HepG2 (cell line): ENCODE results near the gene IBA57. TPM values are rescaled to one million over a fixed set of nuclear protein-coding genes. Genes with fewer than 3 reads are reported as not detected.

ENCODE experiments used
- EED ChIP-seq: sonication (generic); formaldehyde crosslinking; IDR thresholded peaks from 2 replicates; pipeline ENCODE4 v1.5.0; 2020; ENCODE audit warnings: mild to moderate bottlenecking, missing genetic modification reagents
- ESRRA ChIP-seq: sonication (generic); formaldehyde crosslinking; IDR thresholded peaks from 2 replicates; pipeline ENCODE4 v1.5.1; 2020; ENCODE audit warnings: mild to moderate bottlenecking, low read depth, missing genetic modification reagents
- FOXK1 ChIP-seq: sonication (generic); formaldehyde crosslinking; IDR thresholded peaks from 2 replicates; pipeline ENCODE4 v1.4.0; 2020; ENCODE audit warnings: low read depth, missing genetic modification reagents, borderline replicate concordance
- FOXP1 ChIP-seq, 2 experiments: fragments of 450-650 bp in 1 of 2; IDR thresholded peaks; 2 replicates each; pipeline ENCODE4 v1.6.1; 2017 to 2018; ENCODE audit warnings: antibody characterized with exemption in 1 of 2
- GABPB1 ChIP-seq: IDR thresholded peaks from 2 replicates; pipeline ENCODE4 v1.6.1; 2016; ENCODE audit warnings: mild to moderate bottlenecking, missing genetic modification reagents, moderate library complexity, missing compliant biosample characterization
- GTF3A ChIP-seq: sonication (generic); formaldehyde crosslinking; conservative IDR thresholded peaks from 2 replicates; pipeline ENCODE4 v1.4.0; 2020; ENCODE audit warnings: mild to moderate bottlenecking, missing genetic modification reagents
- MEIS1 ChIP-seq: sonication (generic); formaldehyde crosslinking; IDR thresholded peaks from 2 replicates; pipeline ENCODE4 v1.9.0; 2021; ENCODE audit warnings: mild to moderate bottlenecking, missing genetic modification reagents, moderate library complexity, borderline replicate concordance
- NFIC ChIP-seq: IDR thresholded peaks from 2 replicates; pipeline ENCODE4 v1.6.1; 2012; ENCODE audit warnings: mild to moderate bottlenecking, low read length, inconsistent platforms
- NR2C2 ChIP-seq: sonication (generic); formaldehyde crosslinking; IDR thresholded peaks from 2 replicates; pipeline ENCODE4 v1.4.0; 2020; ENCODE audit warnings: missing genetic modification reagents, mild to moderate bottlenecking, moderate library complexity, borderline replicate concordance
- RXRB ChIP-seq: IDR thresholded peaks from 2 replicates; pipeline ENCODE4 v1.6.1; 2016; ENCODE audit warnings: borderline replicate concordance, missing genetic modification reagents, missing compliant biosample characterization
- SAFB2 ChIP-seq: sonication (generic); formaldehyde crosslinking; IDR thresholded peaks from 2 replicates; pipeline ENCODE4 v1.5.1; 2020; ENCODE audit warnings: missing genetic modification reagents, low read depth, mild to moderate bottlenecking, borderline replicate concordance
- SP2 ChIP-seq: sonication (generic); formaldehyde crosslinking; IDR thresholded peaks from 2 replicates; pipeline ENCODE4 v1.5.1; 2020; ENCODE audit warnings: mild to moderate bottlenecking, missing genetic modification reagents
- THYN1 ChIP-seq: sonication (generic); formaldehyde crosslinking; IDR thresholded peaks from 2 replicates; pipeline ENCODE4 v1.8.1; 2023; ENCODE audit warnings: low read depth, mild to moderate bottlenecking, moderate library complexity, missing genetic modification reagents, borderline replicate concordance
- ZBTB20 ChIP-seq: sonication (generic); formaldehyde crosslinking; IDR thresholded peaks from 2 replicates; pipeline ENCODE4 v1.8.1; 2023; ENCODE audit warnings: missing genetic modification reagents, low read depth, mild to moderate bottlenecking, borderline replicate concordance
- ZFP36L1 ChIP-seq: sonication (generic); formaldehyde crosslinking; IDR thresholded peaks from 2 replicates; pipeline ENCODE4 v1.8.0; 2022; ENCODE audit warnings: mild to moderate bottlenecking, missing genetic modification reagents, moderate library complexity
- ZNF329 ChIP-seq: sonication (generic); formaldehyde crosslinking; IDR thresholded peaks from 2 replicates; pipeline ENCODE4 v1.9.0; 2021; ENCODE audit warnings: low read depth, mild to moderate bottlenecking, missing genetic modification reagents
- ZNF331 ChIP-seq: sonication (generic); formaldehyde crosslinking; IDR thresholded peaks from 2 replicates; pipeline ENCODE4 v1.4.0; 2020; ENCODE audit warnings: missing genetic modification reagents
- ZNF556 ChIP-seq: sonication (generic); formaldehyde crosslinking; IDR thresholded peaks from 2 replicates; pipeline ENCODE4 v1.4.0; 2020; ENCODE audit warnings: mild to moderate bottlenecking, missing genetic modification reagents, borderline replicate concordance
- ZNF629 ChIP-seq: sonication (generic); formaldehyde crosslinking; conservative IDR thresholded peaks from 2 replicates; pipeline ENCODE4 v1.5.0; 2020; ENCODE audit warnings: missing genetic modification reagents
- ZXDC ChIP-seq: sonication (generic); formaldehyde crosslinking; IDR thresholded peaks from 2 replicates; pipeline ENCODE4 v1.5.0; 2020; ENCODE audit warnings: mild to moderate bottlenecking, missing genetic modification reagents
- polyA plus RNA-seq, 8 experiments: library from polyadenylated mRNA; depleted of rRNA in 3 of 8; stranded (reverse) in 7 of 8; unstranded in 1 of 8; fragments of >200 nt; fragmentation: Illumina TruSeq in 4 of 8; extraction: Trizol in 4 of 8; gene quantifications; 2 replicates each; pipeline versions ENCODE4 v1.2.1 to v1.2.3, GENCODE V29; 2011 to 2016; ENCODE audit warnings: low read depth in 4 of 8, missing spikeins in 1 of 8, mixed read lengths in 1 of 8; ENCODE audit not compliant: insufficient read depth in 1 of 8
- total RNA-seq, 5 experiments: library from RNA; depleted of rRNA; stranded (reverse); fragments of >200 nt; fragmentation: Illumina TruSeq; extraction: Trizol; gene quantifications; 2 replicates each; pipeline ENCODE4 v1.2.3, GENCODE V29; 2016; ENCODE audit warnings: low read depth in 1 of 5
- TF ChIP-seq, protein P1 (sequence below): sonication (generic); formaldehyde crosslinking; IDR thresholded peaks from 2 replicates; pipeline ENCODE4 v1.4.0; 2020; ENCODE audit warnings: missing genetic modification reagents
- TF ChIP-seq, protein P2 (sequence below): fragments of 450-650 bp; IDR thresholded peaks from 2 replicates; pipeline ENCODE4 v1.6.1; 2017; ENCODE audit warnings: mild to moderate bottlenecking
- TF ChIP-seq, protein P3 (sequence below): sonication (generic); formaldehyde crosslinking; IDR thresholded peaks from 2 replicates; pipeline ENCODE4 v1.4.0; 2020; ENCODE audit warnings: missing genetic modification reagents

Gene IBA57
- total and polyA plus RNA-seq, 2 of the 13 experiments (the other 11 are each of a cell fraction or from before 2014, with no cell fraction given) = 2.3 to 10.2 TPM

GRCh38 chr1:228165372-228166169 lies at the start of gene IBA57 (continued):
- TF ChIP-seq FOXP1 (IDR thresholded peaks at IDR 0.05) (no peak), FOXP1 (CRISPR knock-in tag; IDR thresholded peaks at IDR 0.05) (no peak; the same call in 1 of the 2 replicates), ZNF331 (CRISPR knock-in tag) (peak; percentile 66; the same call in 1 of the 2 replicates), MEIS1 (CRISPR knock-in tag) (no peak), ZFP36L1 (CRISPR knock-in tag) (no peak), ZNF329 (CRISPR knock-in tag) (0 out of 2 replicates have a peak, but pooled peaks have one; percentile 45), NR2C2 (CRISPR knock-in tag) (peak; percentile 89), ESRRA (CRISPR knock-in tag) (no peak), SAFB2 (CRISPR knock-in tag) (peak; percentile 74; the same call in 1 of the 2 replicates), FOXK1 (CRISPR knock-in tag) (0 out of 2 replicates have a peak, but pooled peaks have one; percentile 35), ZBTB20 (0 out of 2 replicates have a peak, but pooled peaks have one; percentile 31), GTF3A (CRISPR knock-in tag) (no peak), ZNF556 (CRISPR knock-in tag) (0 out of 2 replicates have a peak, but pooled peaks have one; percentile 46), ZXDC (CRISPR knock-in tag) (peak; percentile 84; the same call in 1 of the 2 replicates), SP2 (peak; percentile 75), THYN1 (no peak), RXRB (CRISPR knock-in tag) (no peak), EED (CRISPR knock-in tag) (peak; percentile 45; the same call in 1 of the 2 replicates), GABPB1 (CRISPR knock-in tag) (peak; percentile 87), NFIC (no peak), ZNF629 (0 out of 2 replicates have a peak, but pooled peaks have one; percentile 25)
- TF ChIP-seq, protein P1, sequence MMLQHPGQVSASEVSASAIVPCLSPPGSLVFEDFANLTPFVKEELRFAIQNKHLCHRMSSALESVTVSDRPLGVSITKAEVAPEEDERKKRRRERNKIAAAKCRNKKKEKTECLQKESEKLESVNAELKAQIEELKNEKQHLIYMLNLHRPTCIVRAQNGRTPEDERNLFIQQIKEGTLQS = 0 out of 2 replicates have a peak, but pooled peaks have one; percentile 12
- TF ChIP-seq, protein P2, sequence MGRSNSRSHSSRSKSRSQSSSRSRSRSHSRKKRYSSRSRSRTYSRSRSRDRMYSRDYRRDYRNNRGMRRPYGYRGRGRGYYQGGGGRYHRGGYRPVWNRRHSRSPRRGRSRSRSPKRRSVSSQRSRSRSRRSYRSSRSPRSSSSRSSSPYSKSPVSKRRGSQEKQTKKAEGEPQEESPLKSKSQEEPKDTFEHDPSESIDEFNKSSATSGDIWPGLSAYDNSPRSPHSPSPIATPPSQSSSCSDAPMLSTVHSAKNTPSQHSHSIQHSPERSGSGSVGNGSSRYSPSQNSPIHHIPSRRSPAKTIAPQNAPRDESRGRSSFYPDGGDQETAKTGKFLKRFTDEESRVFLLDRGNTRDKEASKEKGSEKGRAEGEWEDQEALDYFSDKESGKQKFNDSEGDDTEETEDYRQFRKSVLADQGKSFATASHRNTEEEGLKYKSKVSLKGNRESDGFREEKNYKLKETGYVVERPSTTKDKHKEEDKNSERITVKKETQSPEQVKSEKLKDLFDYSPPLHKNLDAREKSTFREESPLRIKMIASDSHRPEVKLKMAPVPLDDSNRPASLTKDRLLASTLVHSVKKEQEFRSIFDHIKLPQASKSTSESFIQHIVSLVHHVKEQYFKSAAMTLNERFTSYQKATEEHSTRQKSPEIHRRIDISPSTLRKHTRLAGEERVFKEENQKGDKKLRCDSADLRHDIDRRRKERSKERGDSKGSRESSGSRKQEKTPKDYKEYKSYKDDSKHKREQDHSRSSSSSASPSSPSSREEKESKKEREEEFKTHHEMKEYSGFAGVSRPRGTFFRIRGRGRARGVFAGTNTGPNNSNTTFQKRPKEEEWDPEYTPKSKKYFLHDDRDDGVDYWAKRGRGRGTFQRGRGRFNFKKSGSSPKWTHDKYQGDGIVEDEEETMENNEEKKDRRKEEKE = no peak
- TF ChIP-seq, protein P3, sequence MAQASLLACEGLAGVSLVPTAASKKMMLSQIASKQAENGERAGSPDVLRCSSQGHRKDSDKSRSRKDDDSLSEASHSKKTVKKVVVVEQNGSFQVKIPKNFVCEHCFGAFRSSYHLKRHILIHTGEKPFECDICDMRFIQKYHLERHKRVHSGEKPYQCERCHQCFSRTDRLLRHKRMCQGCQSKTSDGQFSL = peak; percentile 28; the same call in 1 of the 2 replicates
